Aorta (tissue), 5 donors: ENCODE data around the gene TARBP1. TPM values are rescaled to one million over a fixed set of nuclear protein-coding genes. Genes with fewer than 3 reads are reported as not detected.
"Not testable (repeated sequence)": the region's sequence is repeated elsewhere in the genome, so short reads cannot be mapped to it uniquely, and the experiment has no call there.

ENCODE experiments used
- ATAC-seq: fragments of 200-7000 bp; cut with Tn5 transposase; one replicate; pipeline ENCODE4 v1.9.1; 2022; ENCODE audit warnings: moderate library complexity; ENCODE audit not compliant: low FRiP score
- DNase-seq, 2 donors: peaks; one replicate each; pipeline ENCODE4 v3.0.0-alpha.2; 2020
- H3K27ac ChIP-seq, 2 donors: one replicate each; pipeline ENCODE4 v1.5.1; 2013; ENCODE audit warnings: low read length in 2 of 2, mild to moderate bottlenecking in 2 of 2, moderate library complexity in 2 of 2, control low read depth in 1 of 2, inconsistent platforms in 1 of 2, low read depth in 1 of 2
- H3K27me3 ChIP-seq, 2 donors: one replicate each; pipeline ENCODE4 v1.6.1; 2013; ENCODE audit warnings: control low read depth in 1 of 2, low read length in 1 of 2, mild to moderate bottlenecking in 1 of 2, moderate library complexity in 1 of 2; ENCODE audit not compliant: insufficient read depth in 2 of 2, control insufficient read depth in 1 of 2
- H3K36me3 ChIP-seq, 2 donors: one replicate each; pipeline ENCODE4 v1.6.1; 2013; ENCODE audit warnings: control low read depth in 1 of 2, low read length in 1 of 2, mild to moderate bottlenecking in 1 of 2; ENCODE audit not compliant: insufficient read depth in 2 of 2, control insufficient read depth in 1 of 2
- H3K4me1 ChIP-seq, 2 donors: one replicate each; pipeline ENCODE4 v1.6.1; 2013; ENCODE audit warnings: low read length in 2 of 2, control low read depth in 1 of 2, mild to moderate bottlenecking in 1 of 2, moderate library complexity in 1 of 2; ENCODE audit not compliant: insufficient read depth in 2 of 2, control insufficient read depth in 1 of 2
- H3K4me3 ChIP-seq, 2 donors: one replicate each; pipeline ENCODE4 v1.5.1; 2013; ENCODE audit warnings: low read length in 2 of 2, control low read depth in 1 of 2, mild to moderate bottlenecking in 1 of 2
- H3K9me3 ChIP-seq: one replicate; pipeline ENCODE4 v1.6.1; 2013; ENCODE audit warnings: mild to moderate bottlenecking, low read length; ENCODE audit not compliant: control insufficient read depth
- WGBS, 2 donors: extraction: QIAGEN DNeasy Blood & Tissue Kit; methylation state at CpG; one replicate each; pipeline ENCODE4 v1.1.7; 2013; 5-methylcytosine and 5-hydroxymethylcytosine counted together
- intact Hi-C, 2 donors: fragments of 100-400 bp; cut with DNase I; formaldehyde crosslinking; loops; one replicate each; pipeline versions ENCODE4 v1.14.2 to v1.15.0; 2022
- polyA plus RNA-seq, 2 donors: library from polyadenylated mRNA; stranded (reverse); fragments of 200-250 nt; gene quantifications; one replicate each; pipeline ENCODE4 v1.2.3, GENCODE V29; 2013
- total RNA-seq, 2 donors: library from RNA; stranded (reverse); fragmentation: NEBNext Ultra II Directional; extraction: Animal tissue kit (Norgen Biotek cat#: 25700); gene quantifications; one replicate each; pipeline ENCODE4 v1.2.1, GENCODE V29; 2021
- donor health status: healthy with polysubstance abuse.
- donor health status: Bipolar disorder and iron deficiency.
- donor health status: DM: no; HTN: no; CAD: no.
- donor health status: DM: no; HTN: no; CAD: no.
- donor health status: DM: yes; HTN: yes; CAD: no.

TARBP1 gene
- total and polyA plus RNA-seq, 4 donors, result 3.1 to 23.2 (median 14.2) TPM

GRCh38 chr1:234412830-234413229 is 66.1 kb downstream of the TARBP1 start:
- no peaks in the 10 kb centered on the region for H3K4me1 ChIP-seq
- no peak overlapping the region for H3K27ac ChIP-seq
- ATAC-seq (no peak), DNase-seq (no peak)
- intact Hi-C loops, result no loop called here
- H3K36me3 ChIP-seq, result no peaks in the 10 kb centered on the region
- H3K4me3 ChIP-seq, result no peak overlapping the region
- 95 to 97% methylated on average over 11 of the region's 11 CpGs for WGBS, 2 donors
- no peaks in the 10 kb centered on the region for H3K27me3 ChIP-seq
- H3K9me3 ChIP-seq, result no peaks in the 10 kb centered on the region

GRCh38 chr1:234409328-234409727 is 69.7 kb downstream of the TARBP1 start:
- DNase-seq (no peak), ATAC-seq (no peak)
- Histone ChIP-seq H3K4me3 (no peak overlapping the region), H3K9me3 (no peaks in the 10 kb centered on the region), H3K27ac (no peak overlapping the region), H3K27me3 (no peaks in the 10 kb centered on the region), H3K4me1 (no peaks in the 10 kb centered on the region), H3K36me3 (no peaks in the 10 kb centered on the region)
- intact Hi-C loops, result no loop called here
- WGBS, 2 donors, result 76 to 81% methylated on average over 5 of the region's 5 CpGs

- Histone ChIP-seq H3K36me3 (no peaks in the 10 kb centered on the region), H3K9me3 (no peaks in the 10 kb centered on the region), H3K27me3 (no peaks in the 10 kb centered on the region), H3K4me1 (no peaks in the 10 kb centered on the region), H3K4me3 (no peak overlapping the region), H3K27ac (no peak overlapping the region)
- DNase-seq, result no peak
- intact Hi-C loops, result no loop called here
- ATAC-seq, result no peak
- 96 to 97% methylated on average over 9 of the region's 9 CpGs for WGBS, 2 donors
These were observed 70.2 kb downstream of the TARBP1 start for GRCh38 chr1:234408757-234409156.

- Histone ChIP-seq H3K27me3 (no peaks in the 10 kb centered on the region), H3K27ac (no peak overlapping the region), H3K9me3 (no peaks in the 10 kb centered on the region), H3K4me1 (no peaks in the 10 kb centered on the region), H3K4me3 (no peak overlapping the region), H3K36me3 (no peaks in the 10 kb centered on the region)
- DNase-seq (no peak), ATAC-seq (no peak)
- intact Hi-C loops, result no loop called here
- 94 to 96% methylated on average over 4 of the region's 4 CpGs for WGBS, 2 donors
These were observed 72.1 kb downstream of the TARBP1 start for GRCh38 chr1:234406871-234407270.

GRCh38 chr1:234405676-234406075 is 73.3 kb downstream of the TARBP1 start:
- DNase-seq, result no peak
- Histone ChIP-seq H3K9me3 (no peaks in the 10 kb centered on the region), H3K4me1 (no peaks in the 10 kb centered on the region), H3K36me3 (no peaks in the 10 kb centered on the region), H3K27me3 (no peaks in the 10 kb centered on the region), H3K4me3 (no peak overlapping the region), H3K27ac (no peak overlapping the region)
- WGBS, 2 donors, result 65 to 70% methylated on average over 6 of the region's 6 CpGs
- intact Hi-C loops, result no loop called here
- ATAC-seq, result no peak

GRCh38 chr1:234402939-234403338 is 76.0 kb downstream of the TARBP1 start:
- H3K9me3 ChIP-seq, result no peaks in the 10 kb centered on the region
- 82 to 84% methylated on average over 3 of the region's 3 CpGs for WGBS, 2 donors
- H3K27me3 ChIP-seq, result no peaks in the 10 kb centered on the region
- no peak overlapping the region for H3K27ac ChIP-seq
- no peaks in the 10 kb centered on the region for H3K36me3 ChIP-seq
- ATAC-seq (no peak), DNase-seq (no peak)
- H3K4me3 ChIP-seq, result no peak overlapping the region
- no peaks in the 10 kb centered on the region for H3K4me1 ChIP-seq
- intact Hi-C loops, result no loop called here

- Histone ChIP-seq H3K27ac (no peak overlapping the region), H3K4me3 (no peak overlapping the region), H3K4me1 (no peaks in the 10 kb centered on the region), H3K36me3 (no peaks in the 10 kb centered on the region), H3K27me3 (no peaks in the 10 kb centered on the region), H3K9me3 (no peaks in the 10 kb centered on the region)
- WGBS, 2 donors, result 96 to 100% methylated on average over 3 of the region's 3 CpGs
- ATAC-seq (no peak), DNase-seq (no peak)
- intact Hi-C loops, result no loop called here
These were observed 77.3 kb downstream of the TARBP1 start for GRCh38 chr1:234401658-234402057.

GRCh38 chr1:234400773-234401172 is 78.2 kb downstream of the TARBP1 start:
- no peak overlapping the region for H3K27ac ChIP-seq
- no peaks in the 10 kb centered on the region for H3K9me3 ChIP-seq
- no peak overlapping the region for H3K4me3 ChIP-seq
- H3K4me1 ChIP-seq, result no peaks in the 10 kb centered on the region
- ATAC-seq (no peak), DNase-seq (no peak)
- no peaks in the 10 kb centered on the region for H3K36me3 ChIP-seq
- H3K27me3 ChIP-seq, result no peaks in the 10 kb centered on the region
- intact Hi-C loops, result no loop called here

- H3K9me3 ChIP-seq, H3K27ac ChIP-seq, H3K4me1 ChIP-seq, H3K4me3 ChIP-seq, ATAC-seq, intact Hi-C loops, DNase-seq, H3K27me3 ChIP-seq, H3K36me3 ChIP-seq: not testable (repeated sequence)
- WGBS, 2 donors, result 94 to 97% methylated on average over 5 to 6 of the region's 6 CpGs
These were observed 79.5 kb downstream of the TARBP1 start for GRCh38 chr1:234399515-234399914.
